ENCODE data around the gene GNPAT. TPM values are rescaled to one million over a fixed set of nuclear protein-coding genes. Genes with fewer than 3 reads are reported as not detected.

GNPAT gene
- total RNA-seq, 1 donor from 2014 or later: 47.1 TPM

DNA sequence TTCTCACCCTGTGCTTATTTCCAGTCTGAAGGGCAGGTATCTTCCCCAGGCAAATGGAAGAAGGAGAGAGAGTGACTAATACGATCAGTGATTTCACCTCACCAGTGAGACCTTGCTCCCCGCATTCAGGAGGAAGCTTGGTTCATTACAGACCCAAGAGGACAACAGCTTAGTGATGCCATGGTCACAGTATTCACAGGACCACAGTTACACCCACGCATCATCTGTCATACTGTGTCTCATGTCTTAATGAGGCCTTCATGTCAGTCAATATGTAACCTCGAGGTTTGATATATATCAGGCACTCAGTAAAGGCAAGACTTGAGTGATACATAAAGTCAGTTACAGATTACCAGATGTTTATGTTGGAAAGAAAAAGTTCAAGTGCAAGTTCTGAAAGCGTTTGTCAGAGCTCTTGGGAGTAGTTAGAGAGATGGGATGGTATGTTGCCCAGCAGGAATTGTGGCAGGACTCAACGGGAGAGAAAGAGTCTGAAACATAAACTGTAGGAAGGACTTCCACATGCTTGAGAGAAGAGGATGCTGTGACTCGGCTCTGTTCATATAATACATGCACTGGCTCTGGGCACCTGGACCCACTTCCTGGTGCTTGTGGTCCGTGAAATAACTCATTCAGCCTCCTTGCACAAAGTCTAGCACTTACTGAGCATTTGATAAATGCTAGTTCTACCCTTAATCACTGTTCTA lies 33.3 kb downstream of the GNPAT start:
- H3K9me3 Mint-ChIP-seq (ENCODE audit: unreplicated experiment): no peaks in the 10 kb centered on the region
- no peak for DNase-seq (ENCODE audit: low spot score)
- no peak overlapping the region for H3K27ac Mint-ChIP-seq (ENCODE audit: unreplicated experiment)
- peaks cover 11% of the 10 kb centered on the region for H3K36me3 Mint-ChIP-seq (ENCODE audit: low read depth, unreplicated experiment)
- TF ChIP-seq, protein P1, sequence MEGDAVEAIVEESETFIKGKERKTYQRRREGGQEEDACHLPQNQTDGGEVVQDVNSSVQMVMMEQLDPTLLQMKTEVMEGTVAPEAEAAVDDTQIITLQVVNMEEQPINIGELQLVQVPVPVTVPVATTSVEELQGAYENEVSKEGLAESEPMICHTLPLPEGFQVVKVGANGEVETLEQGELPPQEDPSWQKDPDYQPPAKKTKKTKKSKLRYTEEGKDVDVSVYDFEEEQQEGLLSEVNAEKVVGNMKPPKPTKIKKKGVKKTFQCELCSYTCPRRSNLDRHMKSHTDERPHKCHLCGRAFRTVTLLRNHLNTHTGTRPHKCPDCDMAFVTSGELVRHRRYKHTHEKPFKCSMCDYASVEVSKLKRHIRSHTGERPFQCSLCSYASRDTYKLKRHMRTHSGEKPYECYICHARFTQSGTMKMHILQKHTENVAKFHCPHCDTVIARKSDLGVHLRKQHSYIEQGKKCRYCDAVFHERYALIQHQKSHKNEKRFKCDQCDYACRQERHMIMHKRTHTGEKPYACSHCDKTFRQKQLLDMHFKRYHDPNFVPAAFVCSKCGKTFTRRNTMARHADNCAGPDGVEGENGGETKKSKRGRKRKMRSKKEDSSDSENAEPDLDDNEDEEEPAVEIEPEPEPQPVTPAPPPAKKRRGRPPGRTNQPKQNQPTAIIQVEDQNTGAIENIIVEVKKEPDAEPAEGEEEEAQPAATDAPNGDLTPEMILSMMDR (IDR thresholded peaks at IDR 0.05; ENCODE audit: unreplicated experiment): no peak
- peaks cover 13% of the 10 kb centered on the region for H3K4me1 Mint-ChIP-seq (ENCODE audit: unreplicated experiment)
- H3K4me3 Mint-ChIP-seq (ENCODE audit: unreplicated experiment): no peak overlapping the region
- peaks cover 4% of the 10 kb centered on the region for H3K27me3 Mint-ChIP-seq (ENCODE audit: unreplicated experiment)

DNA sequence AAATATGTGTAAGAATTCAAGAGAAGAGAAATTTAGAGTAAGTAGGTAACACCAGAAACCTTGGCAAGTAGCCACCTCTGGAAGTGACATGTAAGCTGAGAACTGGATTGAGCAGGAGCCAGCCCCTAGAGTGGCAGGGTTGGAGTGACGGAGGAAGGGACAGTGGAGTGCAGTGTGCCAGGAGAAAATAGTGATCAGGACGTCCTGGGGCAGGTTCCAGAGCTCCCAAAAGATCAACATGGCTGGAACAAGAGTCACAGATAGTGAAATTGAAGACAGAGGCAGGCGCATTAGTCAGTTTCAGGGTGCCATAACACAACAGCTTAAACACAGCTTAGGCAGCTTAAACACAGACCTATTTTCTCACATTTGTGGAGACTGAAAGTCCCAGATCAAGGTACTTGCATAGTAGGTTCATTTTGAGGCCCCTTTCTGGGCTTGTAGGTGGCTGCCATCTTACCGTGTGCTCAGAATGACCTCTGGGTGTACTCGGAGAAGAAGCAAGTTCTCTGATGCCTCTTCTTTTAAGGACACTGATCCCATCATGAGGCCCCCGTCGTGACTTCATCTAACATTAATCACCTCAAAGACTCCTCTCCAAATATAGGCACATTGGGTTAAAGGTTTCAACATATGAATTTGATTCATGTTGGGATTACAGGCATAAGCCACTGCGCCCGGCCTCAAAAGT lies 37.2 kb downstream of the GNPAT start:
- Mint-ChIP-seq H3K27me3 (ENCODE audit: unreplicated experiment) (peaks cover 3% of the 10 kb centered on the region), H3K9me3 (ENCODE audit: unreplicated experiment) (no peaks in the 10 kb centered on the region), H3K4me1 (ENCODE audit: unreplicated experiment) (no peaks in the 10 kb centered on the region), H3K27ac (ENCODE audit: unreplicated experiment) (no peak overlapping the region), H3K36me3 (ENCODE audit: low read depth, unreplicated experiment) (peaks cover 5% of the 10 kb centered on the region), H3K4me3 (ENCODE audit: unreplicated experiment) (no peak overlapping the region)
- TF ChIP-seq, protein P1 (IDR thresholded peaks at IDR 0.05; ENCODE audit: unreplicated experiment): no peak
- no peak for DNase-seq (ENCODE audit: low spot score)

DNA sequence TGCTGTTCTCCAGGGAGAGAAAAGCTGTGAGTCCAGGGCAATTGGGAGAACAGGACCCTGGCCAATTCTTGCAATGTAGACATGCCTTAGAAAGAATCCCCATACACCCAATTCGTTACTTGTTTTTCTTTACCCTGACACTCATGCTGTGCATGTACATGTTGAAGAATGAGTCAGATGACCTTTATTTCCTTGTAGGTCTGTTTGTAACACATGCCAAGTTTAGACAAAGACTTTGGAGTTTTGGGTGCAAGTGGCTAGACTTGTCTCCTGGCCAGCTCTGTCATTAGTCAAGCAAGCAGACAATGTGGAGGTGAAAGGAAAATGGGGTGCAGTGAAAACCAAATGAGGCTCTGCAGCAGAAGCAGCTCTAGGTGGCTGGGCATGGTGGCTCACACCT lies 38.1 kb downstream of the GNPAT start:
- Mint-ChIP-seq H3K36me3 (ENCODE audit: low read depth, unreplicated experiment) (peaks cover 5% of the 10 kb centered on the region), H3K4me1 (ENCODE audit: unreplicated experiment) (no peaks in the 10 kb centered on the region), H3K4me3 (ENCODE audit: unreplicated experiment) (no peak overlapping the region), H3K27ac (ENCODE audit: unreplicated experiment) (no peak overlapping the region), H3K9me3 (ENCODE audit: unreplicated experiment) (no peaks in the 10 kb centered on the region), H3K27me3 (ENCODE audit: unreplicated experiment) (peaks cover 3% of the 10 kb centered on the region)
- DNase-seq (ENCODE audit: low spot score): no peak
- TF ChIP-seq, protein P1 (IDR thresholded peaks at IDR 0.05; ENCODE audit: unreplicated experiment): no peak

DNA sequence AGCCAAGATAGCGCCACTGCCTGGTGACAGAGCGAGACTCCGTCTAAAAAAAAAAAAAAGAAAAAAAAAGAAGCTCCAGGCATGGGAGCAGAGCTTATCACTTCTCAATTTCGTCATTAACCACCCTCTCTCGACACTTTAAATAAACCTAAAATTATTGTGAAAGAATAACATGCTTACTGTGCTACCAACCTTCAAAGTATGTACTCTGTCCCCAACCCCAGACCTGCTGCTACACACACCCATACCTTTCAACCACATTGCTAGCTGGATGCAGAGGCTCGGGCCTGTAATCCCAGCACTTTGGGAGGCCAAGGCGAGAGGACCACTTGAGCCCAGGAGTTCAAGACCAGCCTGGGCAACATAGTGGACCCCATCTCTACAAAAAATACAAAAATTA lies 38.7 kb downstream of the GNPAT start:
- peaks cover 5% of the 10 kb centered on the region for H3K36me3 Mint-ChIP-seq (ENCODE audit: low read depth, unreplicated experiment)
- no peak overlapping the region for H3K4me3 Mint-ChIP-seq (ENCODE audit: unreplicated experiment)
- no peaks in the 10 kb centered on the region for H3K9me3 Mint-ChIP-seq (ENCODE audit: unreplicated experiment)
- TF ChIP-seq, protein P1 (IDR thresholded peaks at IDR 0.05; ENCODE audit: unreplicated experiment): no peak
- no peaks in the 10 kb centered on the region for H3K4me1 Mint-ChIP-seq (ENCODE audit: unreplicated experiment)
- peaks cover 3% of the 10 kb centered on the region for H3K27me3 Mint-ChIP-seq (ENCODE audit: unreplicated experiment)
- H3K27ac Mint-ChIP-seq (ENCODE audit: unreplicated experiment): no peak overlapping the region
- DNase-seq (ENCODE audit: low spot score): no peak

DNA sequence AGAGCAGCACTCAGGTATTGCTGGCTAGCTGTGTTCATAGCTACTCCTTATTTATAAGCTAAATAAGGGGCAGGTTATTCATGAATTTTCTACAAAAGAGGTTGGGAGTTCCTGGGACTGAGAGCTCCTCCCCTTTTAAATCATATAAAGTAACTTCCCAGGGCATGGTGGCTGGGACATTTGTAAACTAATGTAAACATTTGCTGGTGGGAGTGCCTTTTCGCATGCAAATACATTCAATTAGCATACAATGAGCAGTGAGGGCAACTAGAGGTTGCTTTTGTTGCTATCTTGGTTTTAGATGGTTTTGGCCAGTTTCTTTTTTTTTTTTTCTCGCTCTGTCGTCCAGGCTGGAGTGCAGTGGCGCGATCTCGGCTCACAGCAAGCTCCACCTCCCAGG lies 43.4 kb downstream of the GNPAT start:
- no peaks in the 10 kb centered on the region for H3K36me3 Mint-ChIP-seq (ENCODE audit: low read depth, unreplicated experiment)
- H3K9me3 Mint-ChIP-seq (ENCODE audit: unreplicated experiment): no peaks in the 10 kb centered on the region
- no peaks in the 10 kb centered on the region for H3K4me1 Mint-ChIP-seq (ENCODE audit: unreplicated experiment)
- H3K27ac Mint-ChIP-seq (ENCODE audit: unreplicated experiment): no peak overlapping the region
- H3K4me3 Mint-ChIP-seq (ENCODE audit: unreplicated experiment): no peak overlapping the region
- H3K27me3 Mint-ChIP-seq (ENCODE audit: unreplicated experiment): peaks cover 4% of the 10 kb centered on the region
- TF ChIP-seq, protein P1 (IDR thresholded peaks at IDR 0.05; ENCODE audit: unreplicated experiment): no peak
- no peak for DNase-seq (ENCODE audit: low spot score)

Measured in endothelial cell (in vitro differentiated cells).